Activated effector memory CD4-positive, alpha-beta T cell treated with anti-CD3 and anti-CD28 coated beads, Interleukin-2, amount 50 U/mL, for 16 hours (primary cell): ENCODE measurements around the gene NTF4.
A peak's percentile ranks its signal among the peaks of the same experiment; 100 is the strongest.
"Not testable (repeated sequence)": the region's sequence is repeated elsewhere in the genome, so short reads cannot be mapped to it uniquely, and the experiment has no call there.

Experiments used
- DNase-seq: peaks from one replicate; pipeline ENCODE4 v3.0.0-alpha.2; 2020

NTF4 gene

DNA sequence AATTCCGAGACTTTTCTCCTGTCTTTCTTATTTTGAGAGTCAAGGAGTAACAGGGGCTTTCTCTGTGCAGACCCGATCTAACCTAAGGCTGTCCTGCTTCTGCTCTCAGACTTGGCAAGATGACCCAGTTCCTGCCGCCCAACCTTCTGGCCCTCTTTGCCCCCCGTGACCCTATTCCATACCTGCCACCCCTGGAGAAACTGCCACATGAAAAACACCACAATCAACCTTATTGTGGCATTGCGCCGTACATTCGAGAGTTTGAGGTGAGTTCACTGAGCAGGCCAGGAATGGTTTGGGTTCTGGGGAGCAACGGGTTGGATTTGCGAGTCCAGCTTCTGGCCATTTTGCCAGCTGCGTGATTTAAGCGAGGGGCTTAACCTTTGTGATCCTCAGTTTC lies 21.7 kb upstream of the NTF4 start:
- no peak for DNase-seq

DNA sequence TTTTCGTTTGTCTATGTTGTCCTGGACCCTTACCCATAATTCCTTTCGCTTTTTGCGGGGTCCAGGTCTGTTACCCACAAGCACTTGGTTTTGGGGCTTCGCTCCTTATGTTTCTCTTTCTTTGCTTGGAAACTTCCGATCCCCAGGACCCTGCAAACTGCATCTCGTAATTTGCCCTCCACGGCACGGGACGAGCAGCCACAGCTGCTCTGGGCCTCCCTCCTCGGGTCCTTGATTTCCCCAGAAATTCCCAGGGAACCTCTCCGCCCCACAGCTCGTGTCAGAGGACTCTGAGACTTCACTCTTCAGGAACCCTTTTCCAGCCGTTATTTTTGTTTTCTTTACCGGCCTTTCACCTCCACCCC lies 21.2 kb upstream of the NTF4 start:
- DNase-seq, result no peak

DNA sequence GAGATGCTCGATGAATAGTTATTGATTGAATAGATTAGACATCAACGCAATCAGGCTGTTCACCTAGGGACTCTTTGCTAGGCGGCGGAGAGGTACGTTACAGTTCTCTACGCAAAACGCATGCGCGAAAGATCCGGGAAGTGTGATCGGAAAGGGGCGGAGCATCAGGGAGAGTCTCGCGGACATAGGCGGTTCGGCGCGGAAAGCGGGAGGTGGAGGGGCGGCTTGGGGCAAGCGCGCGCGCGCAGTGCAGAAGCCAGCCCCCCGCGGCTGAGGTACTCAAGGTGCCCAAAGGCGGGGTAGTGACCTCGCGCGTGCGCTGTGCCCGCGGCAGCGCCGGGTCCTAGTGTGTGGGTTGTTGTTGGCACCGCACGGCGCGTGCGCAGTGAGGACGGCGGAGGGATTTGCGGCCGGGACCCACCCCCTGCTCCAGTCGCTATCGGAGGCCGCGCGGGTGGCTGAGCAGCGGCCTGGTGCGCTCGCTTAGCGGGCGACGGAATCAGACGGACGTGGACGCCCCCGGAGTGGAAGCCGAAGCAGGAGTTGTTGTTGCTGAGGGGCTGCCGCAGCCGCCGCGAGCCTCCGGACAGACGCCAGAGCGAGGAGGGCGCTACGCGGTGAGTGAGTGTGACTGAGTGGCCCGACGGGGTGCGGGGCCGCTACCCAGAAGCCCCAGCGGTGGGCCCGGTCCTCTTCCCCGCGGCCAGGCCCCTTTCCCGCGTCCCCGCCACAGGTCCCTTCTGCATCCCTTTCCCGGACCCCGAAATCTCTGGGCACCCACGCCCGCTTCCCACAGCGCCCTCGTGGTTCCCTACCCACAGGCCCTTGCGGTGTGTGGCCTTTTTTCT lies 20.6 kb upstream of the NTF4 start, which contains the start of gene SNRNP70:
SNRNP70 (plus strand) TSS at position 432 of the 848 bp plus-strand sequence. CDS start 964 bp downstream, outside the sequence.
- peak; percentile 99 for DNase-seq

- no peak for DNase-seq
Observed at GRCh38 chr19:49084206-49085019, 19.8 kb upstream of the NTF4 start.

- DNase-seq, result no peak
Observed at GRCh38 chr19:49081273-49081672, 16.7 kb upstream of the NTF4 start.

DNA sequence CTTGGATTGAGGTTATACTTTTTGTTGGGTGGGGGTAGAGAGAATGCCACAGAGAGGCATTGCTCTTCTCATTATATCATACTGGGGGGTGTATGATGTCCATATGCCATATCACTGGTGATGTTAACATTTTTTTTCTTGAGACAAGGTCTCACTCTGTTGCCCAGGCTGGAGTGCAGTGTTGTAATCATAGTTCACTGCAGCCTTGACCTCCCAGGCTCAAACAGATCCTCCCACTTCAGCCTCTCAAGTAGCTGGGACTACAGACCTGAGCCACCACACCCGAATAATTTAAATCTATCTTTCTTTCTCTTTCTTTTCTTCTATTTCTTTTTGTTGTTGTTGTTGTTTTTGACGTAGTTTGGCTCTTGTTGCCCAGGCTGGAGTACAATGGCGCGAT lies 15.8 kb upstream of the NTF4 start:
- no peak for DNase-seq

- not testable (repeated sequence) for DNase-seq
Observed at GRCh38 chr19:49074869-49075268, 10.3 kb upstream of the NTF4 start.

- no peak for DNase-seq
Observed at GRCh38 chr19:49073514-49074378, 9.1 kb upstream of the NTF4 start.

GRCh38 chr19:49071860-49072547 lies 7.4 kb upstream of the NTF4 start:
- peak; percentile 71 for DNase-seq

- no peak for DNase-seq
Observed at GRCh38 chr19:49070416-49070815, 5.8 kb upstream of the NTF4 start.

- no peak for DNase-seq
Observed at GRCh38 chr19:49069026-49069425, 4.4 kb upstream of the NTF4 start.

GRCh38 chr19:49067554-49067953 lies 2.9 kb upstream of the NTF4 start:
- DNase-seq, result no peak

- no peak for DNase-seq
Observed at GRCh38 chr19:49065905-49066512, 1.4 kb upstream of the NTF4 start.

- no peak for DNase-seq
Observed at GRCh38 chr19:49064029-49064629, 489 bp downstream of the NTF4 start.

DNA sequence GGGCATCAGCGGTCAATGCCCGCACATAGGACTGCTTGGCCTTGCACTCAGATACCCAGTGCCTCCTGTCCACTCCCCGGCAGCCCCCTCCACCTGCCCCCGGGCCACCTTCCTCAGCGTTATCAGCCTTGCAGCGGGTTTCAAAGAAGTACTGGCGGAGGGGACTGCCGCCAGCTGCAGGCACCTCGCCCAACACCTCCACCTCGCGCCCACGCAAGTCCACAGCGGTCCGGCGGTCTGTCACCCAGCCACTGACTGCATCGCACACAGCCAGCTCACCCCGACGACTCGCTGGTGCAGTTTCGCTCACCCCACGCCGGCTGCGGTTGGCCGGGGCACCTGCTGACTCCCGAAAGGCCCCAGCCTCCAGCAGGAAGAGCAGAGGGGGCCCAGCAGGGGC lies 3.2 kb downstream of the NTF4 start:
- no peak for DNase-seq

GRCh38 chr19:49061000-49061399 lies 3.6 kb downstream of the NTF4 start:
- DNase-seq, result no peak

DNA sequence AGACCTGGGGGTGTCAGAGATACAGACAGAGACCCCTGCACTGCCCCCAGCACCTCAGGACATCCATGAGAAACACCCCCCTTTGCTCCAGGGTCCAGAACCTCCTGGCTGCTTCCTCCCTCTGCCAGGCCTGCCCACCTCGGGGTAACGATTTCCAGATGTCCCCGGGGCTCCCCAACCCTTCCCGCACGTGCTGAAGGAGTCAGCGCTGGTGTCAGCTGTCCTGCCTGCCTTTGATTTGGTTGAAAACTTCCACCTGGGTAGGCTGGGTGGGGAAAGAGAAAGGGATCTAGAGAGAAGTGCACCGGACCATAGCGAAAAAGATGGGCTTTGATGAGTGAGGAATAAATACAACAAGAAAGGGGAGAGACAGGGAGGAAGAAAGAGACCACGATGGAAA lies 5.6 kb downstream of the NTF4 start:
- no peak for DNase-seq

- no peak for DNase-seq
Observed at GRCh38 chr19:49058562-49058961, 6.1 kb downstream of the NTF4 start.

- DNase-seq, result peak; percentile 80
Observed at GRCh38 chr19:49057636-49058234, 6.9 kb downstream of the NTF4 start, which contains the start of gene CGB7. Gene CGB7 (minus strand): TSS chr19:49057749. CDS start chr19:49055375, 2,374 bp downstream.

GRCh38 chr19:49056902-49057596 lies 7.6 kb downstream of the NTF4 start:
- DNase-seq, result not testable (repeated sequence)
